ENCODE data around the gene CASZ1.

CASZ1 gene

GRCh38 chr1:10612436-10613160 is 183.8 kb downstream of the CASZ1 start:
- TF ChIP-seq GABPA (IDR thresholded peaks at IDR 0.05; ENCODE audit: low read depth) (no peak), REST (IDR thresholded peaks at IDR 0.05; ENCODE audit: insufficient replicate concordance, low read depth) (no peak), POLR2AphosphoS5 (IDR thresholded peaks at IDR 0.05; ENCODE audit: low read depth) (no peak), SPI1 (IDR thresholded peaks at IDR 0.05; ENCODE audit: borderline replicate concordance, low read depth) (no peak), CTCF (IDR thresholded peaks at IDR 0.05; ENCODE audit: insufficient read depth, low read length) (no peak)
- Histone ChIP-seq H3K4me3 (replicated peaks; ENCODE audit: insufficient read depth, low read length) (no peak overlapping the region), H3K27ac (replicated peaks) (no peak overlapping the region), H3K27me3 (ENCODE audit: insufficient read depth, poor library complexity, severe bottlenecking) (no peaks in the 10 kb centered on the region)
- DNase-seq (ENCODE audit: low read depth in 1 of 2, low spot score in 1 of 2), result no peak

GRCh38 chr1:10610901-10611600 is 185.4 kb downstream of the CASZ1 start:
- H3K27me3 ChIP-seq (ENCODE audit: insufficient read depth, poor library complexity, severe bottlenecking), result no peaks in the 10 kb centered on the region
- no peak overlapping the region for H3K27ac ChIP-seq (replicated peaks)
- no peak for TF ChIP-seq CTCF (IDR thresholded peaks at IDR 0.05; ENCODE audit: insufficient read depth, low read length)
- no peak for TF ChIP-seq GABPA (IDR thresholded peaks at IDR 0.05; ENCODE audit: low read depth)
- TF ChIP-seq SPI1 (IDR thresholded peaks at IDR 0.05; ENCODE audit: borderline replicate concordance, low read depth), result no peak
- no peak for TF ChIP-seq REST (IDR thresholded peaks at IDR 0.05; ENCODE audit: insufficient replicate concordance, low read depth)
- no peak for TF ChIP-seq POLR2AphosphoS5 (IDR thresholded peaks at IDR 0.05; ENCODE audit: low read depth)
- no peak overlapping the region for H3K4me3 ChIP-seq (replicated peaks; ENCODE audit: insufficient read depth, low read length)
- DNase-seq (ENCODE audit: low read depth in 1 of 2, low spot score in 1 of 2), result no peak

GRCh38 chr1:10608690-10609089 is 187.8 kb downstream of the CASZ1 start:
- H3K27me3 ChIP-seq (ENCODE audit: insufficient read depth, poor library complexity, severe bottlenecking), result no peaks in the 10 kb centered on the region
- DNase-seq (ENCODE audit: low read depth in 1 of 2, low spot score in 1 of 2), result no peak
- no peak overlapping the region for H3K27ac ChIP-seq (replicated peaks)
- H3K4me3 ChIP-seq (replicated peaks; ENCODE audit: insufficient read depth, low read length), result no peak overlapping the region
- TF ChIP-seq SPI1 (IDR thresholded peaks at IDR 0.05; ENCODE audit: borderline replicate concordance, low read depth) (no peak), REST (IDR thresholded peaks at IDR 0.05; ENCODE audit: insufficient replicate concordance, low read depth) (no peak), CTCF (IDR thresholded peaks at IDR 0.05; ENCODE audit: insufficient read depth, low read length) (no peak), POLR2AphosphoS5 (IDR thresholded peaks at IDR 0.05; ENCODE audit: low read depth) (no peak), GABPA (IDR thresholded peaks at IDR 0.05; ENCODE audit: low read depth) (no peak)
